IPS-18a (cell line): ENCODE measurements around the gene PPP4R3B.
"Not testable (repeated sequence)": the region's sequence is repeated elsewhere in the genome, so short reads cannot be mapped to it uniquely, and the experiment has no call there.

Experiments used
- H3K27ac ChIP-seq: one replicate; pipeline ENCODE4 v1.5.1; 2013; ENCODE audit warnings: low read length
- H3K27me3 ChIP-seq: one replicate; pipeline ENCODE4 v1.6.1; 2013; ENCODE audit warnings: mild to moderate bottlenecking, low read length; ENCODE audit not compliant: control insufficient read depth, insufficient read depth
- H3K36me3 ChIP-seq: one replicate; pipeline ENCODE4 v1.6.1; 2013; ENCODE audit warnings: low read depth, low read length; ENCODE audit not compliant: control insufficient read depth
- H3K4me1 ChIP-seq: one replicate; pipeline ENCODE4 v1.6.1; 2013; ENCODE audit warnings: low read depth, low read length; ENCODE audit not compliant: control insufficient read depth
- H3K4me3 ChIP-seq: one replicate; pipeline ENCODE4 v1.5.1; 2013; ENCODE audit warnings: low read length
- H3K9ac ChIP-seq: one replicate; pipeline ENCODE4 v1.6.1; 2013; ENCODE audit warnings: mild to moderate bottlenecking, low read length, moderate library complexity
- H3K9me3 ChIP-seq: one replicate; pipeline ENCODE4 v1.6.1; 2013; ENCODE audit warnings: low read depth, low read length; ENCODE audit not compliant: control insufficient read depth

Gene PPP4R3B

GRCh38 chr2:55590810-55591440 is 26.5 kb downstream of the PPP4R3B start:
- Histone ChIP-seq H3K9me3 (no peaks in the 10 kb centered on the region), H3K9ac (no peak overlapping the region), H3K27me3 (no peaks in the 10 kb centered on the region), H3K27ac (no peak overlapping the region), H3K36me3 (peaks cover 10% of the 10 kb centered on the region), H3K4me3 (no peak overlapping the region), H3K4me1 (no peaks in the 10 kb centered on the region)

- H3K27ac ChIP-seq: no peak overlapping the region
- H3K36me3 ChIP-seq: peaks cover 22% of the 10 kb centered on the region
Measured at GRCh38 chr2:55585451-55586080, 31.9 kb downstream of the PPP4R3B start.

GRCh38 chr2:55581874-55582547 is 35.4 kb downstream of the PPP4R3B start:
- Histone ChIP-seq H3K4me3 (no peak overlapping the region), H3K9me3 (no peaks in the 10 kb centered on the region), H3K9ac (no peak overlapping the region), H3K27me3 (no peaks in the 10 kb centered on the region), H3K4me1 (no peaks in the 10 kb centered on the region), H3K36me3 (peaks cover 28% of the 10 kb centered on the region), H3K27ac (no peak overlapping the region)

More at GRCh38 chr2:55585451-55586080, 31.9 kb downstream of the PPP4R3B start:
- Histone ChIP-seq H3K9me3 (no peaks in the 10 kb centered on the region), H3K9ac (no peak overlapping the region), H3K4me3 (no peak overlapping the region), H3K27me3 (no peaks in the 10 kb centered on the region), H3K4me1 (no peaks in the 10 kb centered on the region)

- no peaks in the 10 kb centered on the region for H3K27me3 ChIP-seq
- no peak overlapping the region for H3K27ac ChIP-seq
- H3K9me3 ChIP-seq: no peaks in the 10 kb centered on the region
- peaks cover 26% of the 10 kb centered on the region for H3K36me3 ChIP-seq
- H3K4me3 ChIP-seq: no peak overlapping the region
- H3K4me1 ChIP-seq: no peaks in the 10 kb centered on the region
- H3K9ac ChIP-seq: no peak overlapping the region
Measured at GRCh38 chr2:55581435-55581834, 36.0 kb downstream of the PPP4R3B start.

GRCh38 chr2:55569002-55569401 is 48.4 kb downstream of the PPP4R3B start:
- not testable (repeated sequence) for H3K4me3 ChIP-seq, H3K4me1 ChIP-seq, H3K27ac ChIP-seq, H3K9ac ChIP-seq, H3K9me3 ChIP-seq, H3K27me3 ChIP-seq
- peaks cover 14% of the 10 kb centered on the region for H3K36me3 ChIP-seq

GRCh38 chr2:55567298-55567697 is 50.1 kb downstream of the PPP4R3B start:
- H3K4me1 ChIP-seq: no peaks in the 10 kb centered on the region
- no peak overlapping the region for H3K9ac ChIP-seq
- H3K36me3 ChIP-seq: peaks cover 23% of the 10 kb centered on the region
- no peaks in the 10 kb centered on the region for H3K27me3 ChIP-seq
- H3K4me3 ChIP-seq: no peak overlapping the region
- H3K9me3 ChIP-seq: no peaks in the 10 kb centered on the region
- H3K27ac ChIP-seq: no peak overlapping the region

GRCh38 chr2:55565613-55566012 is 51.8 kb downstream of the PPP4R3B start:
- no peak overlapping the region for H3K4me3 ChIP-seq
- H3K27ac ChIP-seq: no peak overlapping the region
- peaks cover 4% of the 10 kb centered on the region for H3K9me3 ChIP-seq
- no peaks in the 10 kb centered on the region for H3K27me3 ChIP-seq
- H3K4me1 ChIP-seq: no peaks in the 10 kb centered on the region
- H3K9ac ChIP-seq: no peak overlapping the region
- H3K36me3 ChIP-seq: peaks cover 35% of the 10 kb centered on the region

- H3K9ac ChIP-seq: no peak overlapping the region
- no peaks in the 10 kb centered on the region for H3K27me3 ChIP-seq
- H3K27ac ChIP-seq: no peak overlapping the region
- no peak overlapping the region for H3K4me3 ChIP-seq
- no peaks in the 10 kb centered on the region for H3K4me1 ChIP-seq
- peaks cover 4% of the 10 kb centered on the region for H3K9me3 ChIP-seq
- peaks cover 52% of the 10 kb centered on the region for H3K36me3 ChIP-seq
Measured at GRCh38 chr2:55560855-55561254, 56.6 kb downstream of the PPP4R3B start.

GRCh38 chr2:55556809-55557208 is 60.6 kb downstream of the PPP4R3B start:
- Histone ChIP-seq H3K36me3 (peaks cover 43% of the 10 kb centered on the region), H3K27me3 (no peaks in the 10 kb centered on the region), H3K27ac (no peak overlapping the region), H3K9ac (no peak overlapping the region), H3K4me3 (no peak overlapping the region), H3K4me1 (no peaks in the 10 kb centered on the region), H3K9me3 (peaks cover 4% of the 10 kb centered on the region)

GRCh38 chr2:55555977-55556376 is 61.4 kb downstream of the PPP4R3B start:
- H3K36me3 ChIP-seq: peaks cover 36% of the 10 kb centered on the region

GRCh38 chr2:55553321-55553720 is 64.1 kb downstream of the PPP4R3B start:
- Histone ChIP-seq H3K4me3 (no peak overlapping the region), H3K27me3 (no peaks in the 10 kb centered on the region), H3K9me3 (no peaks in the 10 kb centered on the region), H3K4me1 (no peaks in the 10 kb centered on the region), H3K27ac (no peak overlapping the region), H3K9ac (no peak overlapping the region), H3K36me3 (peaks cover 28% of the 10 kb centered on the region)

More at GRCh38 chr2:55555977-55556376, 61.4 kb downstream of the PPP4R3B start:
- Histone ChIP-seq H3K4me3 (no peak overlapping the region), H3K4me1 (no peaks in the 10 kb centered on the region), H3K27ac (no peak overlapping the region), H3K9me3 (no peaks in the 10 kb centered on the region), H3K9ac (no peak overlapping the region), H3K27me3 (no peaks in the 10 kb centered on the region)
